GM19240 (cell line): Measurements from ENCODE around the gene RNF32.
"Not testable (repeated sequence)": the region's sequence is repeated elsewhere in the genome, so short reads cannot be mapped to it uniquely, and the experiment has no call there.

Experiments used
- DNase-seq: peaks from one replicate; pipeline ENCODE4 v3.0.0; 2011; ENCODE audit warnings: low spot score; ENCODE audit not compliant: insufficient read length

Gene RNF32

GRCh38 chr7:156673454-156673853 lies 32.9 kb downstream of the RNF32 start:
- DNase-seq, result no peak

- DNase-seq, result no peak
Measured at GRCh38 chr7:156673902-156674301, 33.3 kb downstream of the RNF32 start.

- no peak for DNase-seq
Measured at GRCh38 chr7:156675721-156676120, 35.1 kb downstream of the RNF32 start.

GRCh38 chr7:156676263-156676662 lies 35.7 kb downstream of the RNF32 start:
- DNase-seq, result no peak

GRCh38 chr7:156677374-156678054 lies 36.9 kb downstream of the RNF32 start:
- DNase-seq, result no peak

- DNase-seq, result no peak
Measured at GRCh38 chr7:156680281-156680680, 39.7 kb downstream of the RNF32 start.

GRCh38 chr7:156682928-156683327 lies 42.4 kb downstream of the RNF32 start:
- DNase-seq, result no peak

GRCh38 chr7:156684251-156684650 lies 43.7 kb downstream of the RNF32 start:
- DNase-seq, result no peak

- DNase-seq, result no peak
Measured at GRCh38 chr7:156684661-156685060, 44.1 kb downstream of the RNF32 start.

- DNase-seq, result no peak
Measured at GRCh38 chr7:156691764-156692163, 51.2 kb downstream of the RNF32 start.

GRCh38 chr7:156692849-156693248 lies 52.3 kb downstream of the RNF32 start:
- DNase-seq, result no peak

- no peak for DNase-seq
Measured at GRCh38 chr7:156693627-156694026, 53.1 kb downstream of the RNF32 start.

- not testable (repeated sequence) for DNase-seq
Measured at GRCh38 chr7:156697283-156697682, 56.7 kb downstream of the RNF32 start.

GRCh38 chr7:156698512-156698911 lies 57.9 kb downstream of the RNF32 start:
- DNase-seq, result not testable (repeated sequence)

- DNase-seq, result not testable (repeated sequence)
Measured at GRCh38 chr7:156701787-156702186, 61.2 kb downstream of the RNF32 start.

- DNase-seq, result no peak
Measured at GRCh38 chr7:156702399-156702798, 61.8 kb downstream of the RNF32 start.

GRCh38 chr7:156703209-156703608 lies 62.6 kb downstream of the RNF32 start:
- DNase-seq, result no peak

GRCh38 chr7:156703773-156704482 lies 63.4 kb downstream of the RNF32 start:
- DNase-seq, result no peak

GRCh38 chr7:156722043-156722826 lies 81.7 kb downstream of the RNF32 start:
- DNase-seq, result no peak

- no peak for DNase-seq
Measured at GRCh38 chr7:156725073-156725472, 84.5 kb downstream of the RNF32 start.

GRCh38 chr7:156725936-156726335 lies 85.4 kb downstream of the RNF32 start:
- no peak for DNase-seq
